ENCODE measurements around the gene ZW10.
"Not testable (repeated sequence)": the region's sequence is repeated elsewhere in the genome, so short reads cannot be mapped to it uniquely, and the experiment has no call there.

ZW10 gene

GRCh38 chr11:113773092-113773415 is 438 bp downstream of the ZW10 start:
- Histone ChIP-seq H3K9ac (peak overlapping the region; percentile 74), H3K36me3 (ENCODE audit: insufficient read depth) (no peaks in the 10 kb centered on the region), H2AFZ (ENCODE audit: low read depth) (peak overlapping the region; percentile 45), H4K20me1 (ENCODE audit: insufficient read depth) (no peaks in the 10 kb centered on the region), H3K4me2 (peak overlapping the region; percentile 42), H3K4me3 (IDR thresholded peaks at IDR 0.05; ENCODE audit: insufficient read depth, low read depth, low read length) (no peak overlapping the region), H3K27me3 (ENCODE audit: insufficient read depth, low read depth) (no peaks in the 10 kb centered on the region), H3K27ac (peak overlapping the region; percentile 9; the same call in 1 of the 2 replicates), H3K79me2 (ENCODE audit: insufficient read depth, low read depth) (peaks cover 24% of the 10 kb centered on the region; the same call in 1 of the 2 replicates), H3K4me1 (ENCODE audit: low read depth, poor library complexity, severe bottlenecking) (no peaks in the 10 kb centered on the region)
- no peak for TF ChIP-seq CTCF (conservative IDR thresholded peaks at IDR 0.05; ENCODE audit: low read depth, low read length)

GRCh38 chr11:113771964-113772363 is 1.5 kb downstream of the ZW10 start:
- H4K20me1 ChIP-seq (ENCODE audit: insufficient read depth): no peaks in the 10 kb centered on the region
- no peak overlapping the region for H3K4me3 ChIP-seq (IDR thresholded peaks at IDR 0.05; ENCODE audit: insufficient read depth, low read depth, low read length)
- TF ChIP-seq CTCF (conservative IDR thresholded peaks at IDR 0.05; ENCODE audit: low read depth, low read length): no peak
- H3K4me1 ChIP-seq (ENCODE audit: low read depth, poor library complexity, severe bottlenecking): no peaks in the 10 kb centered on the region
- no peak overlapping the region for H3K9ac ChIP-seq
- H3K79me2 ChIP-seq (ENCODE audit: insufficient read depth, low read depth): peaks cover 24% of the 10 kb centered on the region; the same call in 1 of the 2 replicates
- H3K36me3 ChIP-seq (ENCODE audit: insufficient read depth): no peaks in the 10 kb centered on the region
- H3K27me3 ChIP-seq (ENCODE audit: insufficient read depth, low read depth): no peaks in the 10 kb centered on the region
- no peak overlapping the region for H3K27ac ChIP-seq
- peak overlapping the region; percentile 42; the same call in 1 of the 2 replicates for H3K4me2 ChIP-seq
- H2AFZ ChIP-seq (ENCODE audit: low read depth): no peak overlapping the region

GRCh38 chr11:113764527-113765219 is 8.8 kb downstream of the ZW10 start:
- Histone ChIP-seq H3K27ac (no peak overlapping the region), H3K4me1 (ENCODE audit: low read depth, poor library complexity, severe bottlenecking) (no peaks in the 10 kb centered on the region), H3K27me3 (ENCODE audit: insufficient read depth, low read depth) (no peaks in the 10 kb centered on the region), H3K4me3 (IDR thresholded peaks at IDR 0.05; ENCODE audit: insufficient read depth, low read depth, low read length) (no peak overlapping the region), H3K79me2 (ENCODE audit: insufficient read depth, low read depth) (no peaks in the 10 kb centered on the region), H2AFZ (ENCODE audit: low read depth) (no peak overlapping the region), H3K36me3 (ENCODE audit: insufficient read depth) (no peaks in the 10 kb centered on the region), H4K20me1 (ENCODE audit: insufficient read depth) (no peaks in the 10 kb centered on the region), H3K4me2 (no peak overlapping the region), H3K9ac (no peak overlapping the region)
- TF ChIP-seq CTCF (conservative IDR thresholded peaks at IDR 0.05; ENCODE audit: low read depth, low read length): no peak

GRCh38 chr11:113763040-113763439 is 10.5 kb downstream of the ZW10 start:
- not testable (repeated sequence) for H3K27me3 ChIP-seq (ENCODE audit: insufficient read depth, low read depth); H3K9ac ChIP-seq; H2AFZ ChIP-seq (ENCODE audit: low read depth); H3K36me3 ChIP-seq (ENCODE audit: insufficient read depth); H4K20me1 ChIP-seq (ENCODE audit: insufficient read depth); H3K79me2 ChIP-seq (ENCODE audit: insufficient read depth, low read depth); H3K4me1 ChIP-seq (ENCODE audit: low read depth, poor library complexity, severe bottlenecking); H3K4me3 ChIP-seq (IDR thresholded peaks at IDR 0.05; ENCODE audit: insufficient read depth, low read depth, low read length); H3K4me2 ChIP-seq; H3K27ac ChIP-seq

GRCh38 chr11:113760241-113760640 is 13.3 kb downstream of the ZW10 start:
- Histone ChIP-seq H3K4me2 (no peak overlapping the region), H3K4me1 (ENCODE audit: low read depth, poor library complexity, severe bottlenecking) (no peaks in the 10 kb centered on the region), H2AFZ (ENCODE audit: low read depth) (no peak overlapping the region), H3K79me2 (ENCODE audit: insufficient read depth, low read depth) (no peaks in the 10 kb centered on the region), H3K4me3 (IDR thresholded peaks at IDR 0.05; ENCODE audit: insufficient read depth, low read depth, low read length) (no peak overlapping the region), H4K20me1 (ENCODE audit: insufficient read depth) (no peaks in the 10 kb centered on the region), H3K9ac (no peak overlapping the region), H3K27me3 (ENCODE audit: insufficient read depth, low read depth) (no peaks in the 10 kb centered on the region), H3K27ac (no peak overlapping the region), H3K36me3 (ENCODE audit: insufficient read depth) (no peaks in the 10 kb centered on the region)
- no peak for TF ChIP-seq CTCF (conservative IDR thresholded peaks at IDR 0.05; ENCODE audit: low read depth, low read length)
